ENCODE measurements around the gene BCOR. TPM values are rescaled to one million over a fixed set of nuclear protein-coding genes. Genes with fewer than 3 reads are reported as not detected.

The BCOR gene
- total RNA-seq, 6 experiments from 2014 or later: 15.0 to 20.3 (median 18.3) TPM

- Mint-ChIP-seq H3K27me3 (ENCODE audit: insufficient read depth) (no peaks in the 10 kb centered on the region; the same call in 1 of the 2 replicates), H3K4me1 (ENCODE audit: low read depth) (peaks cover 34% of the 10 kb centered on the region)
- no peak for TF ChIP-seq CTCF (IDR thresholded peaks at IDR 0.05)
Observed at GRCh38 chrX:40054793-40055192, 43.0 kb downstream of the BCOR start.

GRCh38 chrX:40050532-40050931 lies 47.2 kb downstream of the BCOR start:
- H3K4me1 Mint-ChIP-seq (ENCODE audit: low read depth): peaks cover 16% of the 10 kb centered on the region
- no peak overlapping the region for H3K27ac Mint-ChIP-seq
- no peak for TF ChIP-seq CTCF (IDR thresholded peaks at IDR 0.05)
- DNase-seq: no peak
- H3K36me3 Mint-ChIP-seq (ENCODE audit: low read depth): peaks cover 76% of the 10 kb centered on the region
- H3K27me3 Mint-ChIP-seq (ENCODE audit: insufficient read depth): no peaks in the 10 kb centered on the region; the same call in 1 of the 2 replicates
- no peak overlapping the region for H3K4me3 Mint-ChIP-seq
- peaks cover 42% of the 10 kb centered on the region for H3K9me3 Mint-ChIP-seq

More at GRCh38 chrX:40054793-40055192, 43.0 kb downstream of the BCOR start:
- Mint-ChIP-seq H3K27ac (peak overlapping the region; percentile 69; the same call in 1 of the 2 replicates), H3K9me3 (peaks cover 29% of the 10 kb centered on the region), H3K36me3 (ENCODE audit: low read depth) (peaks cover 61% of the 10 kb centered on the region), H3K4me3 (no peak overlapping the region)
- DNase-seq: peak; percentile 43

GRCh38 chrX:40049084-40049641 lies 48.6 kb downstream of the BCOR start:
- H3K27me3 Mint-ChIP-seq (ENCODE audit: insufficient read depth): no peaks in the 10 kb centered on the region; the same call in 1 of the 2 replicates
- H3K36me3 Mint-ChIP-seq (ENCODE audit: low read depth): peaks cover 63% of the 10 kb centered on the region
- peaks cover 42% of the 10 kb centered on the region for H3K9me3 Mint-ChIP-seq

GRCh38 chrX:40047485-40047884 lies 50.3 kb downstream of the BCOR start:
- H3K9me3 Mint-ChIP-seq: peaks cover 32% of the 10 kb centered on the region
- H3K27me3 Mint-ChIP-seq (ENCODE audit: insufficient read depth): no peaks in the 10 kb centered on the region
- H3K27ac Mint-ChIP-seq: no peak overlapping the region
- H3K36me3 Mint-ChIP-seq (ENCODE audit: low read depth): peaks cover 47% of the 10 kb centered on the region
- H3K4me3 Mint-ChIP-seq: no peak overlapping the region
- no peak for TF ChIP-seq CTCF (IDR thresholded peaks at IDR 0.05)
- no peak for DNase-seq
- no peaks in the 10 kb centered on the region for H3K4me1 Mint-ChIP-seq (ENCODE audit: low read depth)

More at GRCh38 chrX:40049084-40049641, 48.6 kb downstream of the BCOR start:
- Mint-ChIP-seq H3K4me1 (ENCODE audit: low read depth) (peaks cover 4% of the 10 kb centered on the region), H3K4me3 (no peak overlapping the region), H3K27ac (no peak overlapping the region)
- TF ChIP-seq CTCF (IDR thresholded peaks at IDR 0.05): no peak
- no peak for DNase-seq

GRCh38 chrX:40043895-40044294 lies 53.9 kb downstream of the BCOR start:
- TF ChIP-seq CTCF (IDR thresholded peaks at IDR 0.05): no peak
- Mint-ChIP-seq H3K36me3 (ENCODE audit: low read depth) (peaks cover 13% of the 10 kb centered on the region), H3K27me3 (ENCODE audit: insufficient read depth) (no peaks in the 10 kb centered on the region), H3K27ac (no peak overlapping the region), H3K4me3 (no peak overlapping the region), H3K9me3 (peaks cover 8% of the 10 kb centered on the region; the same call in 1 of the 2 replicates), H3K4me1 (ENCODE audit: low read depth) (no peaks in the 10 kb centered on the region)
- no peak for DNase-seq

Measured in HFFc6 (cell line).